GM19023 (cell line): ENCODE results near the gene CCDC90B.
"Not testable (repeated sequence)": the region's sequence is repeated elsewhere in the genome, so short reads cannot be mapped to it uniquely, and the experiment has no call there.

Source experiments
- ATAC-seq: cut with Tn5 transposase; IDR thresholded peaks from one replicate; pipeline ENCODE4 v1.9.1; 2021; ENCODE audit warnings: mild to moderate bottlenecking, moderate library complexity; ENCODE audit not compliant: unreplicated experiment

Gene CCDC90B, protein sequence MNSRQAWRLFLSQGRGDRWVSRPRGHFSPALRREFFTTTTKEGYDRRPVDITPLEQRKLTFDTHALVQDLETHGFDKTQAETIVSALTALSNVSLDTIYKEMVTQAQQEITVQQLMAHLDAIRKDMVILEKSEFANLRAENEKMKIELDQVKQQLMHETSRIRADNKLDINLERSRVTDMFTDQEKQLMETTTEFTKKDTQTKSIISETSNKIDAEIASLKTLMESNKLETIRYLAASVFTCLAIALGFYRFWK

DNA sequence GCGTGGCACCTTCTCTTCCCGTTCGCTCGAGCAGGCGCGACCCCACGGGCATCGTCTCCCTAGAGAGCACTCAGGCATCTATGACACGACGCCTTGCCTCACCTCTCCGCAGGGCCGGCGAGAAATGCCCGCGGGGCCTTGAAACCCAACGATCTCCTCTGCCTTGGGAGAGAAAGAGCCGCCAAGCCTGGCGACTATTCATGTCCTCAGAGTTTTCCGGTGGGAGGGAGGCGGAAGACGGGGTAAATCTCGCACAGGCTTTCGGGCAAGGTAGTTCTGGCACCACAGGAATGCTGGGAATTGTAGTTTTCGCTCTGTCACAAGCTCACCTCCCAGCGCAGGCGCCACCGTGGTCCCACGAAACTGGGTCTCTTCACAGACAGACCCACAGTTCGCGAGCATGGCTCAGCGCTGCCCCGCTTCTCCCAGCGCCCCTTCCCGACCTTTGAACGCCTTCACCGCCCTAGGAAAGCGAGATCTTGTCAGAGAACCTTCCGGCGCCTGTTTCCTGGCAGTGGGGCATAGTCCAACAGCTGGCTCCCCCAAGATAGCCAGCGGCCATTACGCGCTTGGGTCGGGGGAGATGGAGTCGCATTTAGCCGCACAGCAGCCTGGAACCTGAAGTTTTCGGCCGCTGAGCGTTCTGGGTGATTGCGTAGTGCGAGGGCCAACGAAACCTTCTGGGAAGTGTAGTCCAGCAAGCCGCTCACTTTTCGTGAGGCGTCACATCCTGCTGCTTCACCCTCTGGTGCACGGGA is at the start of gene CCDC90B:
Gene CCDC90B (minus strand): TSS at position 597 of the 758 bp plus-strand sequence. CDS start 395 bp downstream, at position 202.
- peak; percentile 89 for ATAC-seq

DNA sequence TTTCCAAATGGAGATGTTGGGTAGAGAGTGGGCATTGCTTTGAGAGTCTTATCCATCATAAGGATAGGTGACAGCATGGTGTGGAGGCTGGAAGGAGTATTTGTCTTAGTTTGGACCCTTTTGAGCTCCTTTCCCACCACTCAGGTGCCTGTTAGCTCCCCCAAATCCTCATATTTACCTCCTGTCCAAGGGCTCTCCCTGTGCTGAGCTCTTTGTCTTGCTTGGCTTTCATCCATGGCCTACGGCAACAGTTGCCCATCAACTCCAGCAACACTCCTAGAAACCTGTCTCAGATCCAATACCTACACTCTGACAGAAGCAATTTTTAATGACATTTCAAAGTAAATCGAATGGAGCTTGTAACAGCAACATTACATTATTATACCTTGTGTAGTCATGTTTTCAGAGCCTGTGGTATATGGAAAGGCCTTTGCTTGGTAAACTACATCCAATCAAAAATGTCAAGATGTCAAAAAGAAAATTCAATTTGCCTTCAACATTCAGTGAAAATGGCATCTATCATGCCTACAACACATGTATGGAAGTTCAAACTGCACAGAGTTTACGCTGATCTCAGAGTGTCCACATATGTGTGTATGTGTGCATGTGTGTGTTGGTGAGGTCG is 49.4 kb upstream of the CCDC90B start:
- no peak for ATAC-seq

DNA sequence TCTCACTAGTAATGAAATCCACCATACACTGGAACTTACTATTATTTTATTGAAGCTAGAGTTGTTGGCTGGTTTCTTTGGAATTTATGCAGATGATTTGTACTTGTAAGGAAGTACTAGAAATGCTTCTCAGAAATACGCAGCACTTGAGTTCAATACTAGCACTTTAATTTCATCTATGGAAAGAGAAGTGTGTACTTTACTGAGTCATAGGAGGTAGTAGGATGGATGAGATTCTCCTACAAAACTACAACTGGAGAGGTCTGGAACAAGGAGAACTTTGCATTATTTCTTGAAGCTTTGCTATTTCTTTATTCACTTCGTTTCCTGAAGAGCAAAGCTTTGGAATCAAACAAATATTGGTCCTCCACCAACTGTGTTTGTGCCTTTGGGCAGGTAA is 44.1 kb upstream of the CCDC90B start:
- ATAC-seq, result no peak

DNA sequence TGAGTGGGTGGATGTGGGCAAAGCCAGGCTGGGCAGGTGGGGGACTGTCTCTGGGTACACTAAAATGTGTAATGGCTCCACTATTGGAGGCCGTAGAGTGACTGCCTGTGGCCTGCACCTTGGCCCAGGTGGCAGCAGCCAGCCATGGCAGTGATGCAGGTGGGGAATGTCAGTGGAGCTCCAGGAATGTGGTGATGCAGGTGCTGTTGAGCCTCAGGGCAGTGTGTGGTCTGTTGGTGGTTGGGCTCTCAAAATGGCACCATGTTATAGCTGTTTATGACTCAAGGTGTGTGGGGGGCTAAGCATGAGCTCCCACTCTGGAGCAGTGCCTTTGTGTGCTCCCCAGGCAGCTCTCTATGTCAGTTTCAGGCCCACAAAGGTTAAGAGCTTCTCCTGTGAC is 40.2 kb upstream of the CCDC90B start:
- ATAC-seq, result no peak

DNA sequence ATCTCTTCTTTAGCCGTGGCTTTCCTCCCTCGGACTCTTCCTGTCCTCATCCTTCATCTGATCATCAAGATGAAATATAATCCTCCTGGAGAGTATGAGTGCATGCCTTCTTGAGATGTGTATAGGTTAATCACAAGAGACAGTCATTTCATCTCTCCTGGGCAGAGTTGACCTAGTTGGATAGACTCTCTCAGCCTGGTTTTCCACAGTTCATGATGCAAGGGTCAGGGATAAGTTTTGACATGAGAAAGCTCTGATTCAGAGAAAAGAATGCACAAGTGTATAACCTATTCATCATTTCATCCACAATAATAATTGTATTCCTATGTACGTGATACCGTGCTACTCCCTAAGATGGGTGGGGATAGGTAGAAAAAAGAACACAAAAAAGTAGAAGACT is 33.2 kb upstream of the CCDC90B start:
- ATAC-seq, result no peak

DNA sequence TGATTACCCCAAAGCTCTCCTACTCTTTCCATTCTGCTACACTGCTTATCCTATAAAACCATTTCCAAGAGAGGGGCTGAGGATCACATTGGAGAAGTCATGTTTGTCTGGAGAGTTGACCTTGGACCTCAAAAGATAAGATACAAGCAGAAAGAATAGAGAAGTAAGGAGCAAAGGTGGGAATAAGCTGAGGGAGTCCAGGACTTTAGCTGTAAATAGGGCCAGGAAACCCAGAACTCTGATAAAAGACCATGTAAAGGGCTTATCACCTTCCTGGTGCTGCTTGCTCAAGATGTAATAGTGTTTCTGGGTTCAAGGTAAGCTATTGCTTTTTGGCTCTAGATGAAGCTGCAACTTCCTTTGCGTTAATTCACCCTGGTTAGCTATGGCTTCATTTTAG is 32.8 kb upstream of the CCDC90B start:
- ATAC-seq, result no peak

DNA sequence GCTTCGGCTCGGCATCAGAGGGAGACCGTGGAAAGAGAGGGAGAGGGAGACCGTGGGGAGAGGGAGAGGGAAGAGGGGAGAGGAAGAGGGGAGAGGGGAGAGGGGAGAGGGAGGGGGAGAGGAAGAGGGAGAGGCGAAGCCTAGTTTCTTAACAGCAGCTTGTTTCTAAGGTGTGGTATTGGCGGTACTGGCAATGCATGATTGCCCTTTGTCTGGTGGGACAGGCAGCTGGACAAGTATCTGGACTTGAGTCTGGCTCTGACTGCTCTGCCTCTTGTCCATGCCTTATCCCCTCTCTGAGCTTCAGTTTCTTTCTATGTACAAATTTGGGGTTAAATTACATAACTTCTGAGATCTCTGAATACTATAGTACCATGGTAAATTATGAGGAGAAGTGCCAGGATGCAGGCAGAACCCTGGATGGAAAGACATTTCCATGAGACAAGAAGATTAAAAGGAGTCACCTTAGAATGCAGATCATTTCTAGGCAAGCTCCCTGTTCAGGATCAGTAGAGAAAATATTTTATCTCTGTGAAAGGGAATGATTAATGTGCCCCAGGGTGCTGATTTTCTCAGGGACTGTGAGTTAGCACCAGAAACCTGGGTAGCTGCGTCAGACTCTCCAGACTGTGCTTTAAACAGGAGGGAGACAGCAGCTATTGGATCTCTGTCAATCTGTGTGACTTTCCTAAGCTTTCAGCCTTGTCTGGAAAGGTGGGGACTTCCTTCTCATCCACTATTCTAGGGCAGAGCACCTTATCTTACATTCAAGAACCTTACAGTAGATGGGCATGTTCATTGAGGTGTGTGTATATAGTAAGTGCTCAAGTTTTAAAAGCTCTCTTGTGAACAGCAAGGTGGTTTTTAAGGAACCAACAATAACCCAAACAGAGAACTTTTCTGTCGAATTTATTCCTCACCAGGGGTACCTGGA is 31.9 kb upstream of the CCDC90B start:
- no peak for ATAC-seq

DNA sequence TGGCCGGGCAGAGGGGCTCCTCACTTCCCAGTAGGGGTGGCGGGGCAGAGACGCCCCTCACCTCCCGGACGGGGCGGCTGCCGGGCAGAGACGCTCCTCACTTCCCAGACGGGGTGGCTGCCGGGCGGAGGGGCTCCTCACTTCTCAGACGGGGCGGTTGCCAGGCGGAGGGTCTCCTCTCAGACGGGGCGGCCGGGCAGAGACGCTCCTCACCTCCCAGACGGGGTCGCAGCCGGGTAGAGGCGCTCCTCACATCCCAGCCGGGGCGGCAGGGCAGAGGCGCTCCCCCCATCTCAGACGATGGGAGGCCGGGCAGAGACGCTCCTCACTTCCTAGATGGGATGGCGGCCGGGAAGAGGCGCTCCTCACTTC is 30.7 kb upstream of the CCDC90B start:
- ATAC-seq, result not testable (repeated sequence)

DNA sequence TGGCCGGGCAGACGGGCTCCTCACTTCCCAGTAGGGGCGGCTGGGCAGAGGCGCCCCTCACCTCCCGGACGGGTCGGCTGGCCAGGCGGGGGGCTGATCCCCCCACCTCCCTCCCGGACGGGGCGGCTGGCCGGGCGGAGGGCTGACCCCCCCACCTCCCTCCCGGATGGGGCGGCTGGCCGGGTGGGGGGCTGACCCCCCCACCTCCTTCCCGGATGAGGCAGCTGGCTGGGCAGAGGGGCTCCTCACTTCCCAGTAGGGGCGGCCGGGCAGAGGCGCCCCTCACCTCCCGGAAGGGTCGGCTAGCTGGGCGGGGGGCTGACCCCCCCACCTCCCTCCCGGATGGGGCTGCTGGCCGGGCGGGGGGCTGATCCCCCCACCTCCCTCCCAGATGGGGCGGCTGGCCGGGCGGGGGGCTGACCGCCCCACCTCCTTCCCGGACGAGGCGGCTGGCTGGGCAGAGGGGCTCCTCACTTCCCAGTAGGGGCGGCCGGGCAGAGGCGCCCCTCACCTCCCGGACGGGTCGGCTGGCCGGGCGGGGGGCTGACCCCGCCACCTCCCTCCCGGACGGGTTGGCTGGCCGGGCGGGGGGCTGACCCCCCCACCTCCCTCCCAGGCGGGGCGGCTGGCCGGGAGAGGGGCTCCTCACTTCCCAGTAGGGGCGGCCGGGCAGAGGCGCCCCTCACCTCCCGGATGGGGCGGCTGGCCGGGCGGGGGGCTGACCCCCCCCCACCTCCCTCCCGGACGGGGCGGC is 30.2 kb upstream of the CCDC90B start:
- ATAC-seq, result not testable (repeated sequence)

DNA sequence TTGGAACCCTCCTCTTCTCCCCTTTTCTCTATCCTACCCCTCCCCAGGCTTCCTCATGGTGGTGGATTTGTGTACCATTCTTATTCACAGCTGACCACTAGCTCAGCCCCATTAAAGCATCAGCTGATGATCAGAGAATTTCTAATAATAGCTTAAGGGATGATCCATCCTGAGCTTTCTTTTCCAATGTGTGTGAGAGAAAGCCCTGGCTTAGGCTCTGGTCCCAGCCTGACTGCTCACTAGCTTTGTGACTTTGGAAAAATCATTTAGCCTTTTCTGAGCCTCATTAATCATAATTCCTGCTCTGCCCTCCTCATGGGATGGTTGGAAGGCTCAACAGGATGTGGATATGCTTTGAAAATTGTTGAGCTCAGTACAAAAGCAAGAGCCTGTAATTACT is 26.3 kb upstream of the CCDC90B start:
- ATAC-seq, result no peak

DNA sequence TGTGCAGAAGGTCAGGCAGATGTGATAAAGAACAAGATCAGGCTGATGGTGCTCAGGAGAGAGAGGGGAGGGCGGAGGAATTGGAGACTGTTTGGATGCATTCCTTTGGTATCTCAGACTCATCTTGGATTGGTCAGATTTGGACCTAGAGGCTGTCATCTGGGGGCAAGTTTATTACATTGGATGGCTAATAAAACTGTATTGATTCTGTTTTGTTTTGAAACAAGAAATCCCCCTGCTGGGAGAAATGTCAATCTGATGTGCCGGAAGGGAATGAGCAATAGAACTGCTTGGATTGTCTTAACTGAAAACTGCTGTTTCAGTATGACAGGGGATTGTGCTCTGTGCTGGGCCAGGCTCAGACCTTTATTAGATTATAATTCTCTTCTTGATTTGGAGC is 25.5 kb upstream of the CCDC90B start:
- no peak for ATAC-seq

DNA sequence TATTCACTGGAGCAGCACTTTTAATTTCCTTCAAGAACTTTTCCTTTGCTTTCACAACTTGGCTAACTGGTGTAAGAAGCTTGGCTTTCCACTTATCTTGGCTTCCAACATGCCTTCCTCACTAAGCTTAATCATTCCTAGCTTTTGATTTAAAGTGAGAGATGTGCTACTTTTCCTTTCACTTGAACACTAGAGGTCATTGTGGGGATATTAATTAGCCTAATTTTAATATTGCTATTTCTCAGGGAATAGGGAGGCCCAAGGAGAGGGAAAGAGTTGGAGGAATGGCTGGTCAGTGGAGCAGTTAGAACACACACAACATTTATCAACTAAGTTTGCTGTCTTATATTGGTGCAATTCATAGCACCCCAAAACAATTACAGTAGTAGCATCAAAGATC is 24.6 kb upstream of the CCDC90B start:
- ATAC-seq, result no peak

DNA sequence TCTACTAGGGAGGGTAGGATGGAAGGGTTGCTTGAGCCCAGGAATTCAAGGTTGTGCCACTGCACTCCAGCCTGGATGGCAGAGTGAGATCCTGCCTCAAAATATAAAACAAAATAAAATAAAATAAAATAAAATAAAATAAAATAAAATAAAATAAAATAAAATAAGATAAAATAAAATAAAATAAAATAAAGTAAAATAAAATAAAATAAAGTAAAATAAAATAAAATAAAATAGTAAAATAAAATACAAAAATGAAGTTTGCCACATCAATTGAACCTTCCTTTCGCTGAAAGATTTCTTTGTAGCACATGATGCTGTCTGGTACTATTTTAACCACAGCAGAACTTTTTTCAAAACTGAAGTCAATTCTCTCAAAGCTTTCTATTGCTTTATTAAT is 22.4 kb upstream of the CCDC90B start:
- not testable (repeated sequence) for ATAC-seq

DNA sequence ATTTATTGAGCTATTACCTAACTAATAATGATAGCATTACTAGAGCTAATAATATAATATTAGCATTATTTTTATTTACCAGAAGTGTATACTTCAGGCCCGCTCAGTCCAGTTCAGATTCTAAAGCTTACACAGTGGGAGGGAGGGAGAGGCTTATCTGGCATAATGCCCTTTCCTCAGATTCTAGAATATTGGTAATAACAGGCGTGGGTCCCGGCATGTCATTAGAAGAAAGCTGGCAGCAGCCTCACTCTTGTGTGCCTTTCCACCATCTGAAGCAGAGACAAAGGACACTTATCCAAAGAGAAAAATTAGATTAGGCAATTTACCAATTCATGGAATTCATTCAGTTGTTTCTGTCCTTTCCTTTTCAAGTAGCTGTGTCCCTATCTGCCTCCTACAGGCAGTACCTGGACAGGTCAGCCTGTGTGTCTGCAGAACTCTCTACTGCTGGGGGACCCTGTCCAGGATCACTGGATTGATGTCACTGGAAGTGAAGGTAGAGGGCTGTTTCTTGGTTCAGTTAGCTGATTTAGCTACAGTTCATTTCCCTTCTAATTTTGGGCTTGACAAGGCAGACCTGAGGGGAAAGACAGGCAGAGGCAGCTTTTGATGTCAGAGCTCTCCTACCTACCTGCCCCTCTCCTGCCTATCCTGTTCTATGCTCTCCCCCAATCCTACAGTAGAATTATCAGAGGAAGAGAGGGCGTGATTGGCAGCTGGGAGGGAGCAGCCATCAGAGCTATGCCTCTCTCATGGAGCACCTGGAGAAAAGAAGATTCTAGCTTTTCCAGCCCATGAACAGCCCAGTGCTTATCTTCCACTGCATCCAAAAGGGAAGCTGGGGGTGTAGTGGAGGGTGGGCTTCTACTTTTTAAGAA is 20.3 kb upstream of the CCDC90B start:
- no peak for ATAC-seq

DNA sequence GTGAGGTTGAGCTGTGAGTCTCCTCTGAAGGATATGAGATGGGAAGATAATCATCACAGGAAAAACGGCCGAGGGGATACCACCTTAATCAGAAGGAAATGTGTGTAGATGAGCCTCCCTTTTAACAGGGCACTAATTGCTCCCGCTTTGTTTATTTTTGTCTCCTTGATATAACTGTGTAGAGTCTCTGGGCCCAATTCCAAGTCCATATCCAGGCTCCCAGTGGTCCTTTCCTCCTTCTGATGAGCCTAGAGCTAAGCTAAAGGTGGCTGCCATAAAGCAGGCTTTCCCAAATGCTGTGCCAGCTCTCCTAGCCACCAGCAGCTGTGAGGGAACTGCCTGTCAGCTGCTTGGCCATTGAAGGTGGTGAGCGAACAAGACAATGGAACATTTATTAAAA is 17.1 kb upstream of the CCDC90B start:
- no peak for ATAC-seq

DNA sequence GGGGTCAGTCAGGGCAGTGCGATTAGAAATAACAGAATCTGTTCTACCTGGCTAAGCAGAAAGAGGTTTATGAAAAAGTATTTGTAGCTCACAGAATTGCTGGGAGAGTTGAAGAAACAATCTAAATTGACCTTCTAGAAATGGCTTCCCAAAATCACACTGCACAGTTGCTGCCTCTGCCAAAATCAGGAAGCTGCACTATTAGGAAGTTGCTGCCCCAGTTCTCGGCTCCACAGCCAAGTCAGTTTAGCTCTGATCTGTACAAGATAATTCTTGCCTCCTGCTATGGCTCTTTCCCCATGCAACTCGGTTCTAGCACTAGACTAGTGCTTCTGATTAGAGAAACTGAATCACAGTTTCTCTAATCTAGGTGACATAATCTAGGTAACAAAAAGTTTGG is 16.0 kb upstream of the CCDC90B start:
- no peak for ATAC-seq

DNA sequence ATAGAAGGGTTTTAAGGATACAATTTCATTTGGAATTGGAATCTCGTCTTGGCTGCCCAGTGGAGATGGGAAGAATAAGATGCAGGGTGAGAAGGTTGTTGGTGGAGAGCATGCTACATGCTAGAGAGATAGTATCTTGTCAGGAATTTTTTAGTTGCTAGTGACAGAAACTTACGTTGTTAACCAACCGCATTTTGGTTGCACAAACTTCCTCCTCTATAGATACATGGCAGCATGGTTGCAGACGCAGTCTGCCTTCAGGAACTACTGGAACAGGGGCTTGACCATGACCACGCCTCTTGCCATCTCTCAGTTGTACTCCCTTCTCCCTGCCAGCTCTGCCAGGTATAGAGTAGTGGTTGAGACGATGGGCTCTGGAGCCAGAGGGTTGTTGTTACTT is 13.5 kb upstream of the CCDC90B start:
- no peak for ATAC-seq

DNA sequence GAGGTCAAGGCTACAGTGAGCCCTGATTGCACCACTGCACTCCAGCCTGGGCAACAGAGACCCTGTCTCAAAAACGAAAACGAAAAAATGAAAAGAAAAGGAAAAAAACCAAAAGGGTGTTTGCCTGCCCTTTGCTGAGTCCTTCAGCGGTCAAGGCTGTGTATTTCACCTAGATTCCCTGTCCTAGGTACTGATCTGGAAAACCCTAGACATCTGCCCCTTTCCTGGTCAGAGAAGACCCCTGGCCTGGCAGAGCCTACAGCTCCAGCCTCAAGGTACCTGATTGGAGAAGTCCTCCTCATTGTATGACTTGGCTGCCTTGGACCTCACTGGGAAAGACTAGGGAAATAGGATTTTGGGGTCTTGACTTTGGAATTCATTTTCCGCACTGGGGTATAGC is 8.0 kb upstream of the CCDC90B start:
- no peak for ATAC-seq

DNA sequence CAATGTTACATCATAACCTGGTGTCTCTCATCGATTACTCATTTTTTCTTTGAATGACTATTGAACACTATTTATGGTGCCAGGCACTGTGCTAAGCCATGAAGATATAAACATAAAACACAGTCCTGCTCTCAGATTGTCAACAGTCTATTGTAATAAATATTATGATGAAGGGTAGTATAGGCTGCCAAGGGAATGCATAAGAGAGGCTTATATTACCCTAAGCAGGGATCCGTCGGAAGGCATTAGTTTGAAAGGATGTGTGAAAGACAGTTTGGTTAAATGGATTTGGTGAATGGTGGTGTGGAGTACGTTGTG is 7.2 kb upstream of the CCDC90B start:
- ATAC-seq, result no peak
